HG03378 (cell line): ENCODE measurements around the gene OPRD1.

Experiments
- ATAC-seq: cut with Tn5 transposase; IDR thresholded peaks from one replicate; pipeline ENCODE4 v1.9.1; 2021; ENCODE audit warnings: mild to moderate bottlenecking, moderate library complexity; ENCODE audit not compliant: unreplicated experiment

The OPRD1 gene

DNA sequence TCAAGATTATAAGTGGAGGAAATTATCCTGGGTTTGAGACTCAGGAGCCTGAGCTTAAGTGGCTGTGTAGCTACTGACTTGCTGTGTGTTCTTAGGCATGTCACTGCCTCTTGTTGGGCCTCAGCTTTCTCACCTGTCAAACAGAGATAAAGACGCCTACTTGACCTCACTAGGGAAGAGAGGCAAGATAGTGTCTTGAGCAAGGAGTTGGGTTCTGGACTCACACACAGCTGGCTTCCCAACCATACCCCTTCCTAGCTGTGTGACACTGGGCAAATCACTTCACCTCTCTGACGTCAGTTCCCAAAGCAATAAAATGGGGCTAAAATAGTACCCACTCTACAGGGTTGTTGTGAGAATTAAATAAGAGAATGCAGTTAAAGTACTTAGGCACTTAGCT, 90.8 kb downstream of the OPRD1 start:
- no peak for ATAC-seq

DNA sequence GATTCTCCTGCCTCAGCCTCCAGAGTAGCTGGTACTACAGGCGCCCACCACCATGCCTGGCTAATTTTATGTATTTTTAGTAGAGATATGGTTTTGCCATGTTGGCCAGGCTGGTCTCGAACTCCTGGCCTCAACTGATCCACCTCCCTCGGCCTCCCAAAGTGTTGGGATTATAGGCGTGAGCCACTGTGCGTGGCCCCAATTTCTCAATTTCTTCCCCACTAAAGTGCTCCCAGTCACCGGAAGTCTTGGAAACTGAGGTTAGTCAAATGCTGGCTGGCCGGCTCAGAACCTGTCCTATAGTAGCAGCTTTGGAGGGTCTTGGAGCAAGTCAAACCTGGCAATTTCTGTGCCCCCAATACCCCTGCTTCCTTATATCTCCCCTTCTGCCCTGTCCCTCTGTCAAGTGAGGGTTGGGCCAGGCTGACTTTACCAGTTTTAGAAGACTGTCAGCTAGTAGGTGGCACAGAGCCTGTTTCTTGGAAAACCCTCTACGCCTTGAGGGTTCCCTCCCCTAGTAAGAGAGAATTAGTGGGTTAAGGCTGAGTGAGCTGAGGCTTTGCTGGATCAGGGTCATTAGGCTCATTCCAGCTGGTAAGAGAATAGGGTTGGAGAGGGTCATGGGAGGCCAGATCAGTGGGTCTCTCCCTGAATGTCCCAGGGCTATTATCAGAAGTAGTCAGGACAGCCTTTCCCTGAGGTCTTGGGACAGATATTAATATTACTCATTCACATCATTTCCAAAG, 94.1 kb downstream of the OPRD1 start:
- ATAC-seq: no peak

DNA sequence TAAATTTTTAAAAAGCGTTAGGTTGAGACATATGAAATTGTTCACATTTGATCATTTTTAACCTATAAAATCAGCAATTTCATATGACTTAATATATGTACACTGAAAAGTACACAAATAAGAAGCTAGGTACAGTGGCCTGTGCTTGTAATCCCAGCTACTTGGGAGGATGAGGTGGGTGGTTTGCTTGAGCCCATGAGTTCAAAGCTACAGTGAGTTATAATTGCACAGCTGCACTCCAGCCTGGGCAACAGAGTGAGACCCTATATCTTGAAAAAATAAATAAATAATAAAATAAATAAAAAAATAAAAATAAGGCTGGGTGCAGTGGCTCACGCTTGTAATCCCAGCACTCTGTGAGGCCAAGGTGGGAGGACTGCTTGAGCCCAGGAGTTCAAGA, 97.2 kb downstream of the OPRD1 start:
- ATAC-seq: no peak

DNA sequence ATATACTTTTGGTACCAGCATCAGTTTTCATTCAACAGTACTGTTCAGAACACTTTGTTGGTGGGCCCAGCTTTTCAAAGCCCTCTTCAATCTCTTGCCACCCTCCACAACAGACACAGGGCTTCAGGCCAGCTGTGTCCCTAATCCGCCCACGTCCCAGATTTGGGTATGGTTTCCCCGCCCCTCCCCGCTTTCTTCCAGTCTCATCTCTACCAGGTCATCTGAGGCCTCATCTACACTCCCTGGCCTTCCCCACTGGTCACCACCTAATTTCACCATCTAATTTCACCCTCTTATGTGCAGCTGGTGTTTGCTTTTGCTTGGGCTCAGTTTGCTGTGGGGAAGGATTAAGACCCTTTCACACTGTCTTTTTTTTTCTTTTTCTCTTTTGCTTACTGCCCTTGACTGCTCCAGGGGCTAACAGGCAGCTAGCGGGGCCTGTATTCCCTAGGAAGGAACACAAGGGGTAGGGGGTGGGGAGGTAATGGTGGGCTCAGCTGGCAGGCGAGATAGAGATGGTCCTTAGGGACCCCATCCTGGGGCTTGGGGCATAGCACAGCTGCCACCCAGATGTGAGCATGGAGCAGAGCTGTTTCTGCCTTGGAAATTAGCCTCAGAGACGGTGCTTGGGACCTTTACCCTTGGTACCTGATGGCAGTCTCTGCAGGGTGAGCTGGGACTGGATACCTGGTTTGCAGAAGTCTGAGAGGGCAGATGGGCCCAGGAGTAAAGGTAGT, 98.6 kb downstream of the OPRD1 start:
- no peak for ATAC-seq

DNA sequence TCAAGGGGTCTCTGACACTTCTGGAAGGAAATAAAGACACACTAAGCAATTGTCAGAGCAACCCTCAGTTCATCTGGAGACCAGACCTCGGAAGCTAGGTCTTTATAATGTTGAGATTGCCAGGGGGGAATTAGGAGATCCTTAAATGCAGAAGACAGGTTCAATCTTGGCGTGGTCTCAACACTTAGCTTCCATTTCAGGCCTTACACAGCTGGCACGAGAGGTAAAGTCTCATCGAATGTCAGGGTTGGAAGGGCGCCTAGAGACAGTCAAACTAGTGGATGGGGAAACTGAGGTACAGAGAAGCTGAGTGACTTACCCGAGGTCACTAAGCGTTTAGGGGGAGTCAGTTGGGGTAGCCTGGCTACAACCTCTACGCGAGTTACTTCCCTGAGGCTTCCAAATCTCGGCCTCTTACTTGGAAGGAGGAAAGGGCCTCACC, 101.8 kb downstream of the OPRD1 start:
- ATAC-seq: no peak

DNA sequence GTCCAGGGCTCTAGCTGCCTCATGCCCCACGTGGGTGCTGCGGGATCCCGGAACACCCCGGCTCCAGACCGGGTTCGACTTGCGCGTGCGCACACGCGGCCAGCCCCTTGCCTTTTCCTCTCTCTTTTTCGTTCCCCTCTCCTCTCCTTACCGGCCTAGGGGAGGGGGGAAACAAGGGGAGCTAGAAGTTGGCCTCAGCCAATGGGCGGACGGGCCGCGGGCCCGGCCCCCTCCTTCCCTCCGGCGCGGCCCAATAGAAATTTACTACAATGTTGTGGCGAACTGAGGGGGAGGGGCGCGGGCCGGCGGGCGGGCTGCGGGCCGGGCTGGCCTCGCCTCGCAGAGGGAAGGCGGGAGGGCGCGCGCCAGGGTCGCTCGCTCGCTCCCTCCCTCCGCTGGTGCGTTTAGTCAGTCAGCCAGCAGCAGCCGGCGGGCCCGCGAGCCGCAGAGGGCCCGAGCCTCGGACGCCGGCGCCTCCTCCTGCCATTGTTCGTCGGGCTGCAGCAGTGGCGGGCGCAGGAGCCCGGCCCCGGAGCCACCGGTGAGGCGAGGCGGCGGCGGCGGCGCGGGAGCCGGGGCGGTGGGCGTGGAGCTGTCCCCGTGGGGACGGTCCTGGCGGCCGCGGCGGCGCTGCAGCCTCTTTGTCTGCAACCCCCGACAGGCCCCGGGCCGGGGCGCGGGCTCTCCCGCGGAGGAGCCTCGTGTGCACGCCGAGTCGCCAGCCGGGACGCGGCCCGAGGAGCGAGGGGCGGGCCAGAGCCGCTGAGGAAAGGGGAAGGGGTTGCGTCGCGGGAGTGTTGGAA, 102.5 kb downstream of the OPRD1 start, which contains the start of gene EPB41:
Gene EPB41, plus strand, starts transcription at position 342 of the 803 bp plus-strand sequence. CDS start 72,869 bp downstream, outside the sequence.
- peak; percentile 66 for ATAC-seq

DNA sequence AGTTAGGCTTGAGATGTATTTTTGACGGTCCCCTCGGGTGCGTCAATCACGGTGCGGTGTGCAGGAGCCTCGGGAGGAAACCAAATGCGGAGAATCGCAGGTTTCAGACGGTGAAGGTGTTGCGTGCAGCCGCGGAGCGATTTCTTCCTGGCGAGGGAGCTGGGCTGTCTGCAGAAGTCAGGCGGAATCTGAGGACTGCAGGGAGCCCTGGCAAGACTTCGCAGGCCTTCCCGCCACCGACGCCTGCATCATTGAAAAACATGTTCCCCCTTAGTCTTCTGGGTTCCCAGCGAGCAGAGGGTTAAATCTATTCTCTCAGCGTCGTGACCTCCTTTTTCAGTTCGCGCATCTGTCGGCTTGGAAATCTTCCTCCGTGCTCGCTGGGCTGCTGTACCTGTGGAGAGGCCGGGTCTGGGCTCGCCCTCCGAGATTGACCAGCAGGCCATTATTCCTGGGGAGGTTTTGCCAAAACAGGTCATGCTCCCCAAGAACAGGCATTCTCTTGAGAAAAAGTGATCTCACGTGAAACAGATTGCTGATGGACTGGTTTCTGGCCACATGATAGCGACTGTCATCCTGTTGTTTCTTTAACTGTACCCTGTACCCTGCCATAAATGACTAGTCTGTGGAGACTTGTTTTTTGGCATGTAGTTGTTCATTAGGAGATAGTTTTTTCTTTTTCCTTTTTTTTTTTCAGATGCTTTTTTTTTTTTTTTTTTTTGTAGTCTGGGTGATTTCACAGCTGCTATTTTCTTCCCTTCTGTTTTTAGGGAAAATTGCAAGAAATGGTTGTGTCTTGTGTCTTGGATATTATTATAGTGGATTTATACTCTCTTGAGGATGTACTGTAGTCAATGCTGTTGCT, 103.3 kb downstream of the OPRD1 start:
- ATAC-seq: no peak

DNA sequence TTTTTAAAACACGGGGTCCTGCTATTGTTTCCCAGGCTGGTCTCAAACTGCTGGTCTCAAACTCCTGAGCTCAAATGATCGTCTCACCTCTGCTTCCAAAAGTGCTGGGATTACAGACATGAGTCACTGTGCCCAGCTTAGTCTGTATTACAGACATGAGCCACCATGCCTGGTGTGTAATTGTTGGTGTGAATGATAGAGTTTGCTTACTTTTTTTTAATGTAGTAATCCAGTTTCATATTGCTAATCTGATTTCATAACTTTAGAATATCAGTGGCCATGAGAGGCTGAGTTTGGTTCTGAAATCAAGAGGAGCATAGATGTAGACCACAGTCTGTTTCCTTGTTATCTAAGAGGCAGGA, 105.8 kb downstream of the OPRD1 start:
- no peak for ATAC-seq
